MCF 10A (cell line): Measurements from ENCODE around the gene DAW1. TPM values are rescaled to one million over a fixed set of nuclear protein-coding genes. Genes with fewer than 3 reads are reported as not detected.

Experiments used
- BruUV-seq: library from RNA; stranded (reverse); fragments of 400-500 nt; replicated peaks from 2 replicates; lab custom pipeline; 2021; lab: Mats Ljungman, UMichigan
- CTCF ChIA-PET: fragments of 300-600 bp; sonication (Branson Sonifier 250); formaldehyde crosslinking; extraction: SDS; loops from one replicate; lab custom pipeline; 2021; ENCODE audit warnings: antibody characterized with exemption, inconsistent platforms; lab: Yijun Ruan, JAX
- POLR2A ChIA-PET: fragments of 300-600, 350-650 bp; sonication (Branson Sonifier 250); formaldehyde crosslinking; extraction: SDS; loops from one replicate; lab custom pipeline; 2020; ENCODE audit warnings: antibody characterized with exemption, inconsistent platforms; lab: Yijun Ruan, JAX
- DNase-seq: peaks from one replicate; pipeline ENCODE4 v3.0.0-alpha.2; 2018; ENCODE audit not compliant: unreplicated experiment
- H3K27ac Mint-ChIP-seq: one replicate; pipeline ENCODE4 v1.8.0; 2022; ENCODE audit warnings: mild to moderate bottlenecking, low read depth, mixed read lengths; ENCODE audit not compliant: unreplicated experiment
- H3K27me3 Mint-ChIP-seq: one replicate; pipeline ENCODE4 v1.8.0; 2022; ENCODE audit warnings: mixed read lengths; ENCODE audit not compliant: insufficient read depth, unreplicated experiment
- H3K36me3 Mint-ChIP-seq: one replicate; pipeline ENCODE4 v1.8.0; 2022; ENCODE audit warnings: mild to moderate bottlenecking, moderate library complexity, mixed read lengths; ENCODE audit not compliant: insufficient read depth, unreplicated experiment
- H3K4me1 Mint-ChIP-seq: one replicate; pipeline ENCODE4 v1.8.0; 2022; ENCODE audit warnings: mixed read lengths; ENCODE audit not compliant: insufficient read depth, unreplicated experiment
- H3K4me3 Mint-ChIP-seq: one replicate; pipeline ENCODE4 v1.8.0; 2022; ENCODE audit warnings: mild to moderate bottlenecking, moderate library complexity, mixed read lengths; ENCODE audit not compliant: unreplicated experiment
- H3K9me3 Mint-ChIP-seq: one replicate; pipeline ENCODE4 v1.8.0; 2022; ENCODE audit warnings: mixed read lengths; ENCODE audit not compliant: unreplicated experiment
- intact Hi-C: fragments of 100-400 bp; cut with micrococcal nuclease; formaldehyde crosslinking; loops from 2 replicates; pipeline ENCODE4 v1.14.1; 2022
- total RNA-seq: library from RNA; stranded (reverse); gene quantifications from 2 replicates; pipeline ENCODE4 v1.2.3, GENCODE V29; 2022
- TF ChIP-seq, protein P1 (sequence below): fragments of 200-600 bp; IDR thresholded peaks from one replicate; pipeline ENCODE4 v1.8.0; 2022; ENCODE audit warnings: antibody characterized with exemption, mild to moderate bottlenecking; ENCODE audit not compliant: unreplicated experiment

Gene DAW1
- total RNA-seq, 1 experiment from 2014 or later, result 1.1 TPM

DNA sequence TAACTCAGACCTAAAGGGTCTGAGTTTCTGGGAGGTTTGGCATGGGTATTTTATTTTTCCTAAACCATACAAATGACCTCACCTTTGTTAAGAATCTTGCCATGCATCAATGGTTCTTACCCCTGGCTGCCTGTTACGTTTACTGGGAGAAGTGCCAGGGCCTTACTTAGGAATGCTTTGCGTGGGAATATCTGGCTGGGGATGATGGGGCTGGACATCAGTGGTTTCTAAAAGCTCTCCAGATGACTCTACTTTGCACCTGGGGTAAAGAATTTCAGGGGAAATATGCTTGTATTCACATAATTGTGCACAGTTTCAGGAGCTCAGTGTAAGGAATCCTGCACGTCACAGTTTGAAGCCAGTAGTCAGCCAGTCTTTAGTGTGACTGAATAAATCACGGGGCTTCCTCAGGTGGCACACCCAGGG lies 18.2 kb upstream of the DAW1 start:
- peaks cover 50% of the 10 kb centered on the region for H3K4me1 Mint-ChIP-seq
- H3K27ac Mint-ChIP-seq, result peak overlapping the region; percentile 91
- ChIA-PET CTCF (interaction anchor here (0.6 to 2.6 kb wide), 3 partner anchors 9 to 201 kb away, joined by 3 to 16 read pairs (median 5); no protein-coding TSS in a partner anchor), POLR2A (interaction anchor here (1.0 to 2.7 kb wide), 3 partner anchors 9 to 36 kb away, joined by 3 to 14 read pairs (median 8); no protein-coding TSS in a partner anchor)
- DNase-seq, result peak; percentile 95
- H3K4me3 Mint-ChIP-seq, result no peak overlapping the region
- TF ChIP-seq, protein P1, sequence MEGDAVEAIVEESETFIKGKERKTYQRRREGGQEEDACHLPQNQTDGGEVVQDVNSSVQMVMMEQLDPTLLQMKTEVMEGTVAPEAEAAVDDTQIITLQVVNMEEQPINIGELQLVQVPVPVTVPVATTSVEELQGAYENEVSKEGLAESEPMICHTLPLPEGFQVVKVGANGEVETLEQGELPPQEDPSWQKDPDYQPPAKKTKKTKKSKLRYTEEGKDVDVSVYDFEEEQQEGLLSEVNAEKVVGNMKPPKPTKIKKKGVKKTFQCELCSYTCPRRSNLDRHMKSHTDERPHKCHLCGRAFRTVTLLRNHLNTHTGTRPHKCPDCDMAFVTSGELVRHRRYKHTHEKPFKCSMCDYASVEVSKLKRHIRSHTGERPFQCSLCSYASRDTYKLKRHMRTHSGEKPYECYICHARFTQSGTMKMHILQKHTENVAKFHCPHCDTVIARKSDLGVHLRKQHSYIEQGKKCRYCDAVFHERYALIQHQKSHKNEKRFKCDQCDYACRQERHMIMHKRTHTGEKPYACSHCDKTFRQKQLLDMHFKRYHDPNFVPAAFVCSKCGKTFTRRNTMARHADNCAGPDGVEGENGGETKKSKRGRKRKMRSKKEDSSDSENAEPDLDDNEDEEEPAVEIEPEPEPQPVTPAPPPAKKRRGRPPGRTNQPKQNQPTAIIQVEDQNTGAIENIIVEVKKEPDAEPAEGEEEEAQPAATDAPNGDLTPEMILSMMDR, result no peak
- no peaks in the 10 kb centered on the region for H3K9me3 Mint-ChIP-seq
- H3K36me3 Mint-ChIP-seq, result no peaks in the 10 kb centered on the region
- BruUV-seq, result no TSS peak
- H3K27me3 Mint-ChIP-seq, result no peaks in the 10 kb centered on the region
- intact Hi-C loops, result no loop called here

DNA sequence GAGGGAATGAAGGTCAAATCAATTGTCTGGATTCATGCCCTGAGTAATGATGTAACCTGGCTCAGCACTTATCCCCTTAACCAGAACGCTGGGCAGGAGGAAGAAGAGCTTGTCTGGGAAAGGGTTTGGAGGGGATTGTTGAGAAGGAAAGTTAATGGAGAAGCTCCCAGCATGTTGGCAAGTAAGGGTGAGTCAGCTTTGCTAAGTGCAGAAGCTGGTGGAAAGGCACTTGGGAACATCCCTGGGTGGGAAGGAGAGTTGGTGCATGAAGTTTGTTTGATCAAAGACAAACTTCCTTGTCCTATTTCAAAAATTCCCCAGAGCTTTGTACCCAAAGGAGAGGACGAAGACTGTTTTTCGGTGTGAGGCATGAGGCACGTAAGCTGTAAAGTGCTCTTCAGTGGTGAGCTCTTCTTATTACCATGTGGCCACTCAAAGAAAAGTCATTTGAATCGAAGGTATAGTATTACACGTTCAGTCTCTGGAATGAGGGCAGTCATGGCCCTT lies 17.6 kb upstream of the DAW1 start:
- no peaks in the 10 kb centered on the region for H3K9me3 Mint-ChIP-seq
- intact Hi-C loops, result no loop called here
- POLR2A ChIA-PET, result interaction anchor here (0.8 to 2.7 kb wide), 6 partner anchors 9 to 58 kb away, joined by 3 to 14 read pairs (median 4); no protein-coding TSS in a partner anchor
- peak overlapping the region; percentile 91 for H3K27ac Mint-ChIP-seq
- H3K4me3 Mint-ChIP-seq, result no peak overlapping the region
- TSS peak; percentile 83 for BruUV-seq
- no peaks in the 10 kb centered on the region for H3K27me3 Mint-ChIP-seq
- peak; percentile 51 for DNase-seq
- TF ChIP-seq, protein P1, result no peak
- CTCF ChIA-PET, result interaction anchor here (0.6 to 2.6 kb wide), 5 partner anchors 9 to 448 kb away, joined by 3 to 16 read pairs (median 3); no protein-coding TSS in a partner anchor
- peaks cover 52% of the 10 kb centered on the region for H3K4me1 Mint-ChIP-seq
- no peaks in the 10 kb centered on the region for H3K36me3 Mint-ChIP-seq

DNA sequence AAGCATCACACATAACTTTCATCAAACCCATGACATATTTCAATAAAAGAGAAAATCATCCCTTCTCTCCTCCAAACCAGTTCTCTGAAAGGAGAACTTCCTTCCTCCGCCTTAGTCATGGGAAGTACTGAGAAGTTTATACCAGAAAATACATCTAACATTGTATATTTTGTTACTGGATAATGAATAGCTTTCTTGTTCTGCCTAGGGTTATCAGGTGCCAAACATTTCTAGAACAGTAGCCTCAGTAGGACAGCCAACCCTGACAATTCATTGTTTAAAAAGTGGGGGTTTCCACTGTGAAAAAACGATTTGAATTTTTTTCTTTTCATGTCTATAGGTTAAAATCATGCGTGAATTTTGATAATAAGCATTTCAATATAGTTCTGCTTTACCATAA lies 16.0 kb upstream of the DAW1 start:
- ChIA-PET CTCF (no interaction called here), POLR2A (no interaction called here)
- Mint-ChIP-seq H3K27ac (peak overlapping the region; percentile 35), H3K9me3 (no peaks in the 10 kb centered on the region), H3K27me3 (no peaks in the 10 kb centered on the region), H3K4me1 (peaks cover 47% of the 10 kb centered on the region), H3K4me3 (no peak overlapping the region), H3K36me3 (no peaks in the 10 kb centered on the region)
- intact Hi-C loops, result no loop called here
- DNase-seq, result no peak
- BruUV-seq, result no TSS peak
- TF ChIP-seq, protein P1, result no peak

DNA sequence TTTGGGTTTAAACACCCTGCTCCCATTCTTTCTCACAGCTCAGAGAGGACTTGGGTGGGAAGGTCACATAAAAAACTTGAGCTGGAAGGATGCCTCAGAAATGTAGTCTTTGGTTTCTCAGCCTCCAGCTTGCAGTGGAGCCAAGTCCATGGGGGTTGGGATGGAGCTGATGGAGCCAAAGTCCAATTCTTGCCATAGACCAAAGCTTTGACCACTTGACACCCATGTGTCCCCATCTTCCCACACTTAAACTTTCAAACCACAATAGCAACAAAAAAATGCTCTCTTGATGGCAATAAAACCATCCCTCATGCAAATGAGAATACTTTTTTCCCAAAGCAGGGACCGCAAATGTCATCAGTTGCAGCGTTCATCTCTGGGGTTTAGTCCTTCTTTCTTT lies 14.7 kb upstream of the DAW1 start:
- DNase-seq, result no peak
- TF ChIP-seq, protein P1, result no peak
- Mint-ChIP-seq H3K9me3 (no peaks in the 10 kb centered on the region), H3K4me1 (peaks cover 49% of the 10 kb centered on the region), H3K4me3 (no peak overlapping the region), H3K27me3 (no peaks in the 10 kb centered on the region), H3K27ac (no peak overlapping the region), H3K36me3 (no peaks in the 10 kb centered on the region)
- ChIA-PET CTCF (interaction anchor here (1.2 kb wide), 1 partner anchor 33 kb away, joined by 4 read pairs; no protein-coding TSS in a partner anchor), POLR2A (interaction anchor here (1.1 kb wide), 1 partner anchor 16 kb away, joined by 3 read pairs; no protein-coding TSS in a partner anchor)
- no TSS peak for BruUV-seq
- intact Hi-C loops, result no loop called here
